IMR-90 (cell line): ENCODE results near the gene GPR27. TPM values are rescaled to one million over a fixed set of nuclear protein-coding genes. Genes with fewer than 3 reads are reported as not detected.
A peak's percentile ranks its signal among the peaks of the same experiment; 100 is the strongest.

ENCODE experiments used
- ATAC-seq: fragments of 200-7000 bp; cut with Tn5 transposase; 2 replicates; pipeline ENCODE4 v1.9.1; 2020; ENCODE audit warnings: low read depth, mild to moderate bottlenecking, moderate library complexity
- BruUV-seq: library from RNA; stranded (reverse); fragments of 400-500 nt; replicated peaks from 2 replicates; lab custom pipeline; 2021; lab: Mats Ljungman, UMichigan
- CTCF ChIA-PET: fragments of 300-600 bp; formaldehyde crosslinking; extraction: SDS; loops from one replicate; lab custom pipeline; 2021; ENCODE audit warnings: antibody characterized with exemption; lab: Yijun Ruan, JAX
- POLR2A ChIA-PET: fragments of 300-600 bp; sonication (Branson Sonifier 250); formaldehyde crosslinking; loops from one replicate; lab custom pipeline; 2022; ENCODE audit warnings: antibody characterized with exemption; ENCODE audit not compliant: unreplicated experiment; lab: Charles Lee
- DNase-seq: peaks from one replicate; pipeline ENCODE4 v3.0.0; 2013
- H2AFZ ChIP-seq: replicated peaks from 2 replicates; pipeline ENCODE3; 2013; ENCODE audit warnings: low read length, mild to moderate bottlenecking; ENCODE audit not compliant: poor library complexity
- H2AK5ac ChIP-seq: 2 replicates; pipeline ENCODE4 v1.6.1; 2013; ENCODE audit warnings: low read depth, low read length, inconsistent platforms
- H2AK9ac ChIP-seq: replicated peaks from 2 replicates; pipeline ENCODE3; 2013; ENCODE audit warnings: mild to moderate bottlenecking, low read depth, low read length, moderate library complexity; ENCODE audit not compliant: poor library complexity
- H2BK120ac ChIP-seq: 2 replicates; pipeline ENCODE4 v1.6.1; 2013; ENCODE audit warnings: low read depth, low read length, inconsistent platforms
- H2BK15ac ChIP-seq: 3 replicates; pipeline ENCODE4 v1.6.1; 2013; ENCODE audit warnings: low read depth, low read length, inconsistent platforms
- H2BK20ac ChIP-seq: 2 replicates; pipeline ENCODE4 v1.6.1; 2013; ENCODE audit warnings: low read depth, mild to moderate bottlenecking, inconsistent platforms, low read length, moderate library complexity
- H2BK5ac ChIP-seq: 2 replicates; pipeline ENCODE4 v1.6.1; 2013; ENCODE audit warnings: mild to moderate bottlenecking, low read depth, low read length, inconsistent platforms; ENCODE audit not compliant: poor library complexity, severe bottlenecking
- H3K14ac ChIP-seq: replicated peaks from 2 replicates; pipeline ENCODE4 v1.6.1; 2013; ENCODE audit warnings: low read depth, low read length, inconsistent platforms
- H3K18ac ChIP-seq: 2 replicates; pipeline ENCODE4 v1.6.1; 2013; ENCODE audit warnings: low read depth, low read length, control low read depth
- H3K23ac ChIP-seq: 2 replicates; pipeline ENCODE4 v1.6.1; 2013; ENCODE audit warnings: low read depth, low read length, inconsistent platforms
- H3K27ac ChIP-seq: 2 replicates; pipeline ENCODE4 v1.5.1; 2013; ENCODE audit warnings: mild to moderate bottlenecking, control low read depth, low read length; ENCODE audit not compliant: insufficient read depth
- H3K27me3 ChIP-seq: 2 replicates; pipeline ENCODE4 v1.6.1; 2013; ENCODE audit warnings: low read length; ENCODE audit not compliant: control insufficient read depth, insufficient read depth
- H3K36me3 ChIP-seq: 2 replicates; pipeline ENCODE4 v1.6.1; 2013; ENCODE audit warnings: low read length, mixed read lengths; ENCODE audit not compliant: control insufficient read depth, insufficient read depth
- H3K4ac ChIP-seq: 2 replicates; pipeline ENCODE4 v1.6.1; 2013; ENCODE audit warnings: low read depth, low read length, inconsistent platforms
- H3K4me1 ChIP-seq: 2 replicates; pipeline ENCODE4 v1.6.1; 2013; ENCODE audit warnings: low read length, mixed read lengths; ENCODE audit not compliant: control insufficient read depth, insufficient read depth
- H3K4me2 ChIP-seq: 2 replicates; pipeline ENCODE4 v1.6.1; 2013; ENCODE audit warnings: low read depth, mild to moderate bottlenecking, control low read depth, low read length, moderate library complexity
- H3K4me3 ChIP-seq: 2 replicates; pipeline ENCODE4 v1.5.1; 2013; ENCODE audit warnings: low read depth, mild to moderate bottlenecking, control low read depth, low read length, moderate library complexity; ENCODE audit not compliant: insufficient read depth
- H3K56ac ChIP-seq: 2 replicates; pipeline ENCODE4 v1.6.1; 2013; ENCODE audit warnings: low read length, inconsistent platforms; ENCODE audit not compliant: insufficient read depth; ENCODE audit errors: extremely low read depth
- H3K79me1 ChIP-seq, 2 experiments: 2 replicates each; pipeline ENCODE4 v1.6.1; 2013; ENCODE audit warnings: low read length in 2 of 2, inconsistent platforms in 1 of 2, low read depth in 1 of 2
- H3K9ac ChIP-seq: 2 replicates; pipeline ENCODE4 v1.6.1; 2013; ENCODE audit warnings: low read depth, low read length, control low read depth
- H3K9me1 ChIP-seq: 2 replicates; pipeline ENCODE4 v1.6.1; 2013; ENCODE audit warnings: low read length, inconsistent platforms; ENCODE audit not compliant: insufficient read depth
- H3K9me3 ChIP-seq: 2 replicates; pipeline ENCODE4 v1.6.1; 2013; ENCODE audit warnings: low read length; ENCODE audit not compliant: control insufficient read depth, insufficient read depth
- H4K20me1 ChIP-seq: 2 replicates; pipeline ENCODE4 v1.6.1; 2013; ENCODE audit warnings: low read length, inconsistent platforms; ENCODE audit not compliant: insufficient read depth
- H4K5ac ChIP-seq: 2 replicates; pipeline ENCODE4 v1.6.1; 2013; ENCODE audit warnings: mild to moderate bottlenecking, low read depth, low read length, control low read depth
- H4K8ac ChIP-seq, 2 experiments: 2 replicates each; pipeline ENCODE4 v1.6.1; 2013; ENCODE audit warnings: low read depth in 2 of 2, low read length in 2 of 2, control low read depth in 1 of 2, inconsistent platforms in 1 of 2
- H4K91ac ChIP-seq: 2 replicates; pipeline ENCODE4 v1.6.1; 2013; ENCODE audit warnings: low read depth, low read length, inconsistent platforms; ENCODE audit not compliant: insufficient read depth
- CEBPB ChIP-seq: IDR thresholded peaks from 2 replicates; pipeline ENCODE4 v1.6.1; 2012; ENCODE audit warnings: low read depth, low read length, improper control_type of control experiment
- ELK1 ChIP-seq: fragments of 150-350 bp; IDR thresholded peaks from 2 replicates; pipeline ENCODE4 v1.6.1; 2016; ENCODE audit warnings: low read depth, mild to moderate bottlenecking, low read length, moderate library complexity, borderline replicate concordance
- MAZ ChIP-seq: IDR thresholded peaks from 2 replicates; pipeline ENCODE4 v1.6.1; 2012; ENCODE audit warnings: low read depth, mild to moderate bottlenecking, low read length, improper control_type of control experiment, moderate library complexity, borderline replicate concordance
- POLR2A ChIP-seq: IDR thresholded peaks from 2 replicates; pipeline ENCODE4 v1.6.1; 2012; ENCODE audit warnings: mild to moderate bottlenecking, low read depth, low read length
- RCOR1 ChIP-seq: IDR thresholded peaks from 2 replicates; pipeline ENCODE4 v1.6.1; 2012; ENCODE audit warnings: mild to moderate bottlenecking, low read length, improper control_type of control experiment; ENCODE audit not compliant: insufficient replicate concordance
- WGBS, 2 experiments: methylation state at CpG; one replicate each; pipeline versions ENCODE4 v1.1.5 to v1.1.7; 2013; ENCODE audit warnings: missing lambda C conversion rate in 2 of 2; ENCODE audit not compliant: insufficient read length in 1 of 2; ENCODE audit errors: extremely low coverage in 2 of 2; 5-methylcytosine and 5-hydroxymethylcytosine counted together
- dilution Hi-C: fragments of 300-500 bp; cut with HindIII; formaldehyde crosslinking; loops from one replicate; pipeline ENCODE4 v1.14.3; 2018; ENCODE audit warnings: low sequenced_read_pairs; ENCODE audit not compliant: unreplicated experiment
- in situ Hi-C: fragments of 300-500 bp; cut with MboI; formaldehyde crosslinking; loops from 3 replicates; pipeline ENCODE4 v1.14.3; 2019; ENCODE audit warnings: low sequenced_read_pairs, inconsistent platforms, mixed read lengths
- intact Hi-C: fragments of 100-400 bp; cut with micrococcal nuclease; formaldehyde crosslinking; loops from 2 replicates; pipeline ENCODE4 v1.10.0; 2022
- polyA plus RNA-seq, 3 experiments: library from polyadenylated mRNA; depleted of rRNA; stranded (reverse); fragments of >200 nt; gene quantifications; 2 replicates each; pipeline ENCODE4 v1.2.3, GENCODE V29; 2012; ENCODE audit warnings: low replicate concordance in 1 of 3
- total RNA-seq: library from RNA; depleted of rRNA; stranded (reverse); fragments of >200 nt; gene quantifications from 2 replicates; pipeline ENCODE4 v1.2.3, GENCODE V29; 2012
- TF ChIP-seq, protein P1 (sequence below): fragments of 150-350 bp; IDR thresholded peaks from 2 replicates; pipeline ENCODE4 v1.6.1; 2017; ENCODE audit warnings: mild to moderate bottlenecking, antibody characterized with exemption, low read length, low read depth

GPR27 gene
- total and polyA plus RNA-seq, 2 of the 4 experiments (the other 2 are of a cell fraction) = not detected

- Histone ChIP-seq H3K56ac (no peak overlapping the region), H2BK5ac (no peak overlapping the region), H3K18ac (no peak overlapping the region), H4K91ac (no peak overlapping the region), H3K9ac (no peak overlapping the region), H3K79me1 (no peaks in the 10 kb centered on the region), H3K4me3 (no peak overlapping the region), H2BK15ac (no peak overlapping the region), H2AFZ (peak overlapping the region; percentile 11), H3K36me3 (no peaks in the 10 kb centered on the region), H3K4me1 (no peaks in the 10 kb centered on the region), H3K9me1 (no peaks in the 10 kb centered on the region), H4K8ac (no peak overlapping the region), H3K9me3 (no peaks in the 10 kb centered on the region), H3K27me3 (peaks cover 53% of the 10 kb centered on the region), H4K5ac (no peak overlapping the region), H3K4ac (no peak overlapping the region), H3K27ac (no peak overlapping the region), H2BK120ac (no peak overlapping the region), H3K23ac (no peak overlapping the region), H2AK5ac (no peak overlapping the region), H3K4me2 (no peak overlapping the region; the same call in 1 of the 2 replicates), H4K20me1 (no peaks in the 10 kb centered on the region), H2AK9ac (no peak overlapping the region), H3K14ac (no peak overlapping the region), H2BK20ac (no peak overlapping the region)
- intact Hi-C loops (no loop called here), dilution Hi-C loops (no loop called here), in situ Hi-C loops (no loop called here)
- 0% methylated on average over 6 of the region's 23 CpGs; no CpG with 5 or more reads in 1 of the 2 experiments for WGBS, 2 experiments
- ChIA-PET CTCF (no interaction called here), POLR2A (no interaction called here)
- ATAC-seq (no peak), DNase-seq (no peak)
- no TSS peak for BruUV-seq
- TF ChIP-seq, protein P1, sequence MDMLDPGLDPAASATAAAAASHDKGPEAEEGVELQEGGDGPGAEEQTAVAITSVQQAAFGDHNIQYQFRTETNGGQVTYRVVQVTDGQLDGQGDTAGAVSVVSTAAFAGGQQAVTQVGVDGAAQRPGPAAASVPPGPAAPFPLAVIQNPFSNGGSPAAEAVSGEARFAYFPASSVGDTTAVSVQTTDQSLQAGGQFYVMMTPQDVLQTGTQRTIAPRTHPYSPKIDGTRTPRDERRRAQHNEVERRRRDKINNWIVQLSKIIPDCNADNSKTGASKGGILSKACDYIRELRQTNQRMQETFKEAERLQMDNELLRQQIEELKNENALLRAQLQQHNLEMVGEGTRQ = no peak
- no peak for TF ChIP-seq CEBPB
- TF ChIP-seq POLR2A = no peak
- TF ChIP-seq MAZ = no peak
- TF ChIP-seq ELK1 = no peak
- no peak for TF ChIP-seq RCOR1
These were observed 30.7 kb downstream of the GPR27 start for GRCh38 chr3:71784201-71784913.
